ENCODE measurements around the gene IDE. TPM values are rescaled to one million over a fixed set of nuclear protein-coding genes. Genes with fewer than 3 reads are reported as not detected.

The IDE gene
- total RNA-seq = 34.6 and 45.1 TPM in 2 replicates

GRCh38 chr10:92573798-92574547 is at the start of gene IDE:
TSS of gene IDE (minus strand) at chr10:92574093. CDS start at chr10:92574019, 74 bp downstream.

DNA sequence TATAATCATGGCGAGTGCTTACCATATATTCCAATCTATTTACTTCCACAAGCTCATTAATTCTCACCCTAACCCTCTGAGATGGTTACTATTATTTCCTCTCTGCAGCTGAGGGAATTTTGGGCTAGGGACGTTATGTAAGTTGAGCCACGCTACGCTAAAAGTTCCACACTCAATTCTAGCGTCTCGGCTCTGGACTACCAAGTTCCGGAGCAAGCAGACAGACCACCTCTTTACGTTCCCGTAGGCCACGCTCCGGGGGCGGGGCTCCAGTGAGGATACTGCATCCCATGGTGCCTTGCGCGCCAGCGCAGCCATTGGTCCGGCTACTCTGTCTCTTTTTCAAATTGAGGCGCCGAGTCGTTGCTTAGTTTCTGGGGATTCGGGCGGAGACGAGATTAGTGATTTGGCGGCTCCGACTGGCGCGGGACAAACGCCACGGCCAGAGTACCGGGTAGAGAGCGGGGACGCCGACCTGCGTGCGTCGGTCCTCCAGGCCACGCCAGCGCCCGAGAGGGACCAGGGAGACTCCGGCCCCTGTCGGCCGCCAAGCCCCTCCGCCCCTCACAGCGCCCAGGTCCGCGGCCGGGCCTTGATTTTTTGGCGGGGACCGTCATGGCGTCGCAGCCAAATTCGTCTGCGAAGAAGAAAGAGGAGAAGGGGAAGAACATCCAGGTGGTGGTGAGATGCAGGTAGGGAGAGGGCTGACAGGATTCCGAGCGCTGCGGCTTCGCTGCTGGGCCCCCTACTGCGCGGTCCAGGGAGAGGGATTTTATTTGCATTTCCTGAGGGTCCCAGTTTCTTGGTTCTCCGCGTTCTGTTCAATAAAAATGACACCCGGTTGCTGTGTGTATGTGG is 19.1 kb upstream of the IDE start, which contains the start of gene KIF11:
TSS of gene KIF11 (plus strand) at position 370 of the 858 bp plus-strand sequence. CDS start at position 616, 246 bp downstream.

Other genes with a start within 250 kb of the IDE start
- 13.7 and 27.8 TPM in 2 replicates for gene KIF11, start 19.0 kb upstream of the IDE start, total RNA-seq
- gene HHEX, start 115.9 kb upstream of the IDE start, total RNA-seq = 65.0 and 71.9 TPM in 2 replicates